ENCODE results near the gene SAT2.
"Not testable (repeated sequence)": the region's sequence is repeated elsewhere in the genome, so short reads cannot be mapped to it uniquely, and the experiment has no call there.

The SAT2 gene

GRCh38 chr17:7597561-7597960 is 30.1 kb downstream of the SAT2 start:
- H2AFZ ChIP-seq (ENCODE audit: low read depth, low read length); H3K4me1 ChIP-seq (ENCODE audit: insufficient read depth, low read length); H3K27me3 ChIP-seq (ENCODE audit: insufficient read depth, low read length); H3K9me3 ChIP-seq (ENCODE audit: low read length); H3K4me3 ChIP-seq (ENCODE audit: low read length): not testable (repeated sequence)
- peaks cover 75% of the 10 kb centered on the region for H3K36me3 ChIP-seq (ENCODE audit: insufficient read depth, low read length)

GRCh38 chr17:7593296-7593695 is 34.3 kb downstream of the SAT2 start:
- Histone ChIP-seq H3K4me1 (ENCODE audit: insufficient read depth, low read length) (peaks cover 13% of the 10 kb centered on the region), H3K9me3 (ENCODE audit: low read length) (peaks cover 2% of the 10 kb centered on the region), H3K27me3 (ENCODE audit: insufficient read depth, low read length) (no peaks in the 10 kb centered on the region), H2AFZ (ENCODE audit: low read depth, low read length) (no peak overlapping the region), H3K36me3 (ENCODE audit: insufficient read depth, low read length) (peaks cover 79% of the 10 kb centered on the region), H3K4me3 (ENCODE audit: low read length) (no peak overlapping the region)

DNA sequence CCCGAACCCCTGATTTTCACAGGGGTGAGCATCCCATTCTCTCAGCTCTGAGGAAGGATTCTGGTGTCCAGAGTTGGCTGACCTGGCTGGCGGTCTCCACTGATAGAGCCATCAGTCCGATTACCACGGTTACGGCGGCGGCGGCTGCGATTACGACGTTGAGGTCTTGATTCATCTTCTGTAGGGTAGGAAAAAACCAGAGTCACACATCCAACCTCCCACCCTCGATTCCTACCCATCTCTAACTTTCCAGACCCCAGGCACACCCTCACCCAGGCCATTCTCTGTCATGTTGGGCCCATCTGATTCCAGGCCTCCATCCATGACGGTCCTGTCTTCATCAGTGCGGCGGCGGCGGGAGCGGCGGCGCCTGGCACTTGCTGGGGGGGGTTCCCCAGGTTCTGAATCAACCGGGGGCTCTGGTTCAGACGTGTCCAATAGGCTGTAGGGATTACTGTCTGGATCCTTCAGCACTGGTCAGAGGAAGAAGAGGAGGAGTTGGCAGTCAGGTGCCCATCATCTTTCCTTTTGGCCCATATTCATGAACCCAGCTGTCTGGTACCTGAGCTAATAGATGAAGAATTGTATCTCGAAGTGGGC is 35.1 kb downstream of the SAT2 start:
- H3K36me3 ChIP-seq (ENCODE audit: insufficient read depth, low read length): peaks cover 87% of the 10 kb centered on the region
- peaks cover 13% of the 10 kb centered on the region for H3K4me1 ChIP-seq (ENCODE audit: insufficient read depth, low read length)

GRCh38 chr17:7591596-7591995 is 36.0 kb downstream of the SAT2 start:
- Histone ChIP-seq H3K9me3 (ENCODE audit: low read length) (peaks cover 2% of the 10 kb centered on the region), H3K27me3 (ENCODE audit: insufficient read depth, low read length) (no peaks in the 10 kb centered on the region), H2AFZ (ENCODE audit: low read depth, low read length) (no peak overlapping the region), H3K4me1 (ENCODE audit: insufficient read depth, low read length) (peaks cover 13% of the 10 kb centered on the region), H3K4me3 (ENCODE audit: low read length) (no peak overlapping the region), H3K36me3 (ENCODE audit: insufficient read depth, low read length) (peaks cover 86% of the 10 kb centered on the region)

More for the DNA sequence above, 35.1 kb downstream of the SAT2 start:
- Histone ChIP-seq H3K4me3 (ENCODE audit: low read length) (no peak overlapping the region), H3K9me3 (ENCODE audit: low read length) (peaks cover 2% of the 10 kb centered on the region), H3K27me3 (ENCODE audit: insufficient read depth, low read length) (no peaks in the 10 kb centered on the region), H2AFZ (ENCODE audit: low read depth, low read length) (no peak overlapping the region)

- no peak overlapping the region for H2AFZ ChIP-seq (ENCODE audit: low read depth, low read length)
- no peaks in the 10 kb centered on the region for H3K27me3 ChIP-seq (ENCODE audit: insufficient read depth, low read length)
- H3K4me1 ChIP-seq (ENCODE audit: insufficient read depth, low read length): peaks cover 13% of the 10 kb centered on the region
- no peak overlapping the region for H3K4me3 ChIP-seq (ENCODE audit: low read length)
- H3K9me3 ChIP-seq (ENCODE audit: low read length): peaks cover 2% of the 10 kb centered on the region
- peaks cover 85% of the 10 kb centered on the region for H3K36me3 ChIP-seq (ENCODE audit: insufficient read depth, low read length)
Measured at GRCh38 chr17:7590743-7591142, 36.9 kb downstream of the SAT2 start.

DNA sequence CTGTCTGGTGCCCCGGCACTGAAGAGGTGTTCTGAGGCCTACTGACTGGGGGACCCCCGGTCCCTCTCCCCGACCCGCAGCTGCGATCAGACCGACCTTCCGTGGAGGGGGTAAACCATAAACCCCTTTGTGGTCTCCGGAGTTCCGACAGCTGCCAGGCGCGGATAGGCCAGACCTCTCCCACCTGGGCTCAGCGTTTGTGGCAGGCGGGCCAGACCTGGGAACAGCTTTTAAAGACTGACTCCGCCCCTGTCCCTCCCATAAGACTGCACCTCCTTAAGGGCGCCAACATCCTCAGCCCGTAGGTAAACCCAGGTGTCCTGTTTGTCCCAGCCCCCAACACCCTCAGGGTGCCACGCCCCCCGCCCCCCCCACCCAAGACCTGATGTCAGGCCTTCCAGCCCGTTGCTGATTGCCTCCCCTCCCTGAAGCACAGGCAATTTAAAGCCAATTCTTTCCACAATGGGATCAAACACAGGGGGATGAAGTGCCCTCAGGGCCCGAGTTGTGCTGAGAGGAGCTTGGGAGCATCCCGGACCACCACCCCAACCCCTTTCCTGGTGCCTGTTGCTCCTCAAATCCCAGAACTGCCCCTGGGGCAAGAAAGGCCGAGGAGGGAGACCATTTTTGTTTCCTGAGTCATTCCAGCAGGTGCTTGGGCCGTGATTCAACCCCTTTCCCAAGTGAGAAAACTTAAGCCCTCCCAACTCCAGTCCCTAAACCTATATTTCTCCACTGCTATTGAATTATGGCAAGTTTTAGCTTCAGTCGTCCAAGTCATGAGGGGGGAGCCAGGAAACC is 37.5 kb downstream of the SAT2 start, which contains the start of gene SOX15:
Gene SOX15, minus strand, starts transcription at position 204 of the 801 bp plus-strand sequence. CDS start 418 bp downstream, outside the sequence.
- Histone ChIP-seq H3K4me3 (ENCODE audit: low read length) (no peak within 1 kb of the TSS), H3K27me3 (ENCODE audit: insufficient read depth, low read length) (no peaks in the 10 kb centered on the region), H3K36me3 (ENCODE audit: insufficient read depth, low read length) (peaks cover 79% of the 10 kb centered on the region), H2AFZ (ENCODE audit: low read depth, low read length) (no peak within 1 kb of the TSS), H3K9me3 (ENCODE audit: low read length) (peaks cover 2% of the 10 kb centered on the region), H3K4me1 (ENCODE audit: insufficient read depth, low read length) (peaks cover 13% of the 10 kb centered on the region)

- Histone ChIP-seq H3K27me3 (ENCODE audit: insufficient read depth, low read length) (no peaks in the 10 kb centered on the region), H3K4me3 (ENCODE audit: low read length) (no peak overlapping the region), H3K4me1 (ENCODE audit: insufficient read depth, low read length) (peaks cover 13% of the 10 kb centered on the region), H3K36me3 (ENCODE audit: insufficient read depth, low read length) (peaks cover 71% of the 10 kb centered on the region), H2AFZ (ENCODE audit: low read depth, low read length) (no peak overlapping the region), H3K9me3 (ENCODE audit: low read length) (peaks cover 2% of the 10 kb centered on the region)
Measured at GRCh38 chr17:7589204-7589868, 38.3 kb downstream of the SAT2 start.

DNA sequence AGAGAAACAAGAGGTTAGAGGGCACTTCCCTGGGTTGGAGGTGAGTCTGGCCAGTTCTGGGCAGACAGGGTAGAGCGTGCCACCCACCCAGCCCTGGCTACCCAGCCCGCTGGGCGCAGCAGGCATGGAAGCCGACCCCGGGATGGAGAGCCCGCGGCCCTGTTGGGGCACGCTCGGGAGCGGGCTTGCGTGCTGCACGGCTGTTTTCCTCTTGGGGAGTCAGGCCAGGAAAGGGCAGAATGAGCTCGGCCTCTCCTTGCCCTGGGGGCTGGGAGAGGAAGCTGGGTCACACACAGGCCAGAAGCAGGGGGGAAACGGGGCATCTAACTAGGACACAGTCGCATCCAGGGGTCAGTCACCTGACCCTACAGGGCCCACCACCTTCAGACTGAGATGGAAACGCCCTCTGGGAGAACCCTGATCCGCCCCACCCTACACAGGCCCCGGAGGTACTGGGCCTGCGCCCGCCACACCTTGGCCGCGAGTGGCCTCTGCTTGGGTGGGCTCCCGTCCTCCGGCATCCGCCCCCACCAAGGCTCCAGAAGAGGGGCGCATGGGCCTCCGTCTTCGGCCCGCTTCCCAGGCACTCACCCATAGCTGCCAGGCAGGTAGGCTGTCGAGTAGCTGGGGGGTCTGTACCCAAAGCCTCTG is 38.9 kb downstream of the SAT2 start:
- Histone ChIP-seq H3K4me3 (ENCODE audit: low read length) (no peak overlapping the region), H3K27me3 (ENCODE audit: insufficient read depth, low read length) (no peaks in the 10 kb centered on the region), H3K4me1 (ENCODE audit: insufficient read depth, low read length) (peaks cover 13% of the 10 kb centered on the region), H3K36me3 (ENCODE audit: insufficient read depth, low read length) (peaks cover 65% of the 10 kb centered on the region), H2AFZ (ENCODE audit: low read depth, low read length) (no peak overlapping the region), H3K9me3 (ENCODE audit: low read length) (peaks cover 2% of the 10 kb centered on the region)

GRCh38 chr17:7587420-7588151 is 40.0 kb downstream of the SAT2 start:
- Histone ChIP-seq H2AFZ (ENCODE audit: low read depth, low read length) (no peak overlapping the region), H3K27me3 (ENCODE audit: insufficient read depth, low read length) (no peaks in the 10 kb centered on the region), H3K36me3 (ENCODE audit: insufficient read depth, low read length) (peaks cover 54% of the 10 kb centered on the region), H3K4me3 (ENCODE audit: low read length) (no peak overlapping the region), H3K9me3 (ENCODE audit: low read length) (peaks cover 2% of the 10 kb centered on the region), H3K4me1 (ENCODE audit: insufficient read depth, low read length) (peaks cover 19% of the 10 kb centered on the region)

GRCh38 chr17:7586673-7587419 is 40.8 kb downstream of the SAT2 start:
- peaks cover 19% of the 10 kb centered on the region for H3K4me1 ChIP-seq (ENCODE audit: insufficient read depth, low read length)
- no peak overlapping the region for H3K4me3 ChIP-seq (ENCODE audit: low read length)
- peaks cover 49% of the 10 kb centered on the region for H3K36me3 ChIP-seq (ENCODE audit: insufficient read depth, low read length)
- no peaks in the 10 kb centered on the region for H3K27me3 ChIP-seq (ENCODE audit: insufficient read depth, low read length)
- no peak overlapping the region for H2AFZ ChIP-seq (ENCODE audit: low read depth, low read length)
- peaks cover 2% of the 10 kb centered on the region for H3K9me3 ChIP-seq (ENCODE audit: low read length)

- Histone ChIP-seq H3K4me3 (ENCODE audit: low read length) (peak within 1 kb of the TSS; percentile 65), H3K27me3 (ENCODE audit: insufficient read depth, low read length) (no peaks in the 10 kb centered on the region), H3K36me3 (ENCODE audit: insufficient read depth, low read length) (peaks cover 47% of the 10 kb centered on the region), H3K9me3 (ENCODE audit: low read length) (no peaks in the 10 kb centered on the region), H2AFZ (ENCODE audit: low read depth, low read length) (no peak within 1 kb of the TSS), H3K4me1 (ENCODE audit: insufficient read depth, low read length) (peaks cover 5% of the 10 kb centered on the region)
Measured at GRCh38 chr17:7583253-7584109, 44.1 kb downstream of the SAT2 start, which contains the start of gene MPDU1. Gene MPDU1 (plus strand): TSS chr17:7583852. CDS start chr17:7583863, 11 bp downstream.

Measured in neuron (in vitro differentiated cells).